ENCODE results near the gene ASCC1. TPM values are rescaled to one million over a fixed set of nuclear protein-coding genes. Genes with fewer than 3 reads are reported as not detected.

ASCC1 gene
- total and polyA plus RNA-seq, 2 of the 4 experiments (the other 2 are of a cell fraction): 15.9 to 21.0 TPM

DNA sequence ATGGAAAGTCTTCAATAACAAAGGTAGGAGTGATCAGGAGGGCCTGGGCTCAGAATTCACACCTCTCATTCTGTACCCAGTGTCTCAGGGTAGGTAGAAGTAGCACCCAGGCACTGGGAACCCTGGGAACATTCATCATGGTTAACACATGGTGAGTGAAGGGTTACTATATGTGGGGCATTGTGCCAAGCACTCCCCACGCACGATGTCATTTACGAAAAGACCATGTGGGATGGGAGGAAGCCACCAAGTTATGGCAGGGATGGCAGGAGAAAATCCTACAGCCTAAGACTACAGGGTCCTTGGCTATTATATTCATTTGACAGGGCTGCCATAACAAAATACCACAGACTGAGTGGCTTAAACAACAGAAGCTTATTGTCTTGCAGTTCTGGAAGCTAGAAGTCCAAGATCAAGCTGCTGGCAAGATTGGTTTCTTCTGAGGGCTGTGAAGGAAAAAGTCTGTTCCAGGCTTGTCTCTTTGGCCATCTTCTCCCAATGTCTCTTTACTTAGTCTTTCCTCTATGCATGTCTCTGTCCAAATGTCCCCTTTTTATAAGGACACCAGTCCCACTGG lies 30.0 kb upstream of the ASCC1 start:
- peak overlapping the region; percentile 79 for H2AK5ac ChIP-seq (ENCODE audit: low read depth, low read length)
- DNase-seq (no peak), ATAC-seq (ENCODE audit: low read depth) (no peak)
- H3K36me3 ChIP-seq (ENCODE audit: control insufficient read depth, insufficient read depth, low read length): no peaks in the 10 kb centered on the region
- H3K4me3 ChIP-seq (ENCODE audit: insufficient read depth, low read depth, low read length): no peak overlapping the region
- peaks cover 22% of the 10 kb centered on the region for H3K9me1 ChIP-seq (ENCODE audit: insufficient read depth, low read length)
- H2BK120ac ChIP-seq (ENCODE audit: low read depth, low read length): peak overlapping the region; percentile 60
- dilution Hi-C loops (cut with HindIII; ENCODE audit: low sequenced_read_pairs, unreplicated experiment): no loop called here
- intact Hi-C loops (cut with micrococcal nuclease): loop anchor here (2.0 kb wide), 1 partner anchor 15 kb away; no protein-coding TSS in a partner anchor
- no peak overlapping the region for H3K4me2 ChIP-seq (ENCODE audit: low read depth, low read length)
- no CpG with 5 or more reads among the region's 3 CpGs for whole genome bisulfite sequencing, 2 experiments (ENCODE audit: extremely low coverage in 2 of 2, insufficient read length in 1 of 2)
- H3K9ac ChIP-seq (ENCODE audit: low read depth, low read length): no peak overlapping the region
- H4K8ac ChIP-seq (ENCODE audit: low read depth in 2 of 2, low read length in 2 of 2): peak overlapping the region in 1 of 2 experiments; percentile 46; a peak in 3 of 4 replicates
- no peak overlapping the region; the same call in 1 of the 2 replicates for H3K23ac ChIP-seq (ENCODE audit: low read depth, low read length)
- peak overlapping the region; percentile 74 for H2BK20ac ChIP-seq (ENCODE audit: low read depth, low read length)
- H4K5ac ChIP-seq (ENCODE audit: low read depth, low read length): peak overlapping the region; percentile 31; the same call in 1 of the 2 replicates
- no peak for TF ChIP-seq FOS (IDR thresholded peaks at IDR 0.05; ENCODE audit: low read depth, low read length)
- TF ChIP-seq, protein P1, sequence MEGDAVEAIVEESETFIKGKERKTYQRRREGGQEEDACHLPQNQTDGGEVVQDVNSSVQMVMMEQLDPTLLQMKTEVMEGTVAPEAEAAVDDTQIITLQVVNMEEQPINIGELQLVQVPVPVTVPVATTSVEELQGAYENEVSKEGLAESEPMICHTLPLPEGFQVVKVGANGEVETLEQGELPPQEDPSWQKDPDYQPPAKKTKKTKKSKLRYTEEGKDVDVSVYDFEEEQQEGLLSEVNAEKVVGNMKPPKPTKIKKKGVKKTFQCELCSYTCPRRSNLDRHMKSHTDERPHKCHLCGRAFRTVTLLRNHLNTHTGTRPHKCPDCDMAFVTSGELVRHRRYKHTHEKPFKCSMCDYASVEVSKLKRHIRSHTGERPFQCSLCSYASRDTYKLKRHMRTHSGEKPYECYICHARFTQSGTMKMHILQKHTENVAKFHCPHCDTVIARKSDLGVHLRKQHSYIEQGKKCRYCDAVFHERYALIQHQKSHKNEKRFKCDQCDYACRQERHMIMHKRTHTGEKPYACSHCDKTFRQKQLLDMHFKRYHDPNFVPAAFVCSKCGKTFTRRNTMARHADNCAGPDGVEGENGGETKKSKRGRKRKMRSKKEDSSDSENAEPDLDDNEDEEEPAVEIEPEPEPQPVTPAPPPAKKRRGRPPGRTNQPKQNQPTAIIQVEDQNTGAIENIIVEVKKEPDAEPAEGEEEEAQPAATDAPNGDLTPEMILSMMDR (conservative IDR thresholded peaks at IDR 0.05; ENCODE audit: low read depth, low read length): no peak
- TF ChIP-seq CEBPB (IDR thresholded peaks at IDR 0.05; ENCODE audit: low read depth, low read length): no peak
- TF ChIP-seq, protein P2, sequence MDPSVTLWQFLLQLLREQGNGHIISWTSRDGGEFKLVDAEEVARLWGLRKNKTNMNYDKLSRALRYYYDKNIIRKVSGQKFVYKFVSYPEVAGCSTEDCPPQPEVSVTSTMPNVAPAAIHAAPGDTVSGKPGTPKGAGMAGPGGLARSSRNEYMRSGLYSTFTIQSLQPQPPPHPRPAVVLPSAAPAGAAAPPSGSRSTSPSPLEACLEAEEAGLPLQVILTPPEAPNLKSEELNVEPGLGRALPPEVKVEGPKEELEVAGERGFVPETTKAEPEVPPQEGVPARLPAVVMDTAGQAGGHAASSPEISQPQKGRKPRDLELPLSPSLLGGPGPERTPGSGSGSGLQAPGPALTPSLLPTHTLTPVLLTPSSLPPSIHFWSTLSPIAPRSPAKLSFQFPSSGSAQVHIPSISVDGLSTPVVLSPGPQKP (IDR thresholded peaks at IDR 0.05; ENCODE audit: borderline replicate concordance, low read depth, low read length): no peak
- no peak overlapping the region for H2AK9ac ChIP-seq (replicated peaks; ENCODE audit: low read depth, low read length, poor library complexity)
- H4K91ac ChIP-seq (ENCODE audit: insufficient read depth, low read depth, low read length): peak overlapping the region; percentile 72
- ChIA-PET POLR2A (ENCODE audit: unreplicated experiment) (no interaction called here), CTCF (no interaction called here)
- in situ Hi-C loops (cut with MboI; ENCODE audit: low sequenced_read_pairs): loop anchor here (10.0 kb wide), 1 partner anchor 89 kb away; no protein-coding TSS in a partner anchor
- peak overlapping the region; percentile 82 for H3K4ac ChIP-seq (ENCODE audit: low read depth, low read length)
- H3K27ac ChIP-seq (ENCODE audit: insufficient read depth, low read length): peak overlapping the region; percentile 20; the same call in 1 of the 2 replicates
- peaks cover 24% of the 10 kb centered on the region for H3K4me1 ChIP-seq (ENCODE audit: control insufficient read depth, insufficient read depth, low read length)
- peak overlapping the region; percentile 91; the same call in 2 of the 3 replicates for H2BK15ac ChIP-seq (ENCODE audit: low read depth, low read length)
- H3K56ac ChIP-seq (ENCODE audit: extremely low read depth, insufficient read depth, low read length): no peak overlapping the region
- H2AFZ ChIP-seq (replicated peaks; ENCODE audit: low read length, poor library complexity): peak overlapping the region; percentile 64
- no peaks in the 10 kb centered on the region; a peak in 1 of 4 replicates for H3K79me1 ChIP-seq (ENCODE audit: low read depth in 1 of 2, low read length in 2 of 2)
- peak overlapping the region; percentile 78 for H3K14ac ChIP-seq (replicated peaks; ENCODE audit: low read depth, low read length)
- peaks cover 5% of the 10 kb centered on the region; the same call in 1 of the 2 replicates for H4K20me1 ChIP-seq (ENCODE audit: insufficient read depth, low read length)
- peak overlapping the region; percentile 79 for H3K18ac ChIP-seq (ENCODE audit: low read depth, low read length)
- H2BK5ac ChIP-seq (ENCODE audit: low read depth, low read length, poor library complexity, severe bottlenecking): no peak overlapping the region
- no peaks in the 10 kb centered on the region for H3K27me3 ChIP-seq (ENCODE audit: control insufficient read depth, insufficient read depth, low read length)
- H3K9me3 ChIP-seq (ENCODE audit: control insufficient read depth, insufficient read depth, low read length): no peaks in the 10 kb centered on the region
- BruUV-seq (replicated peaks): no TSS peak

All from IMR-90 (cell line).